Measurements from ENCODE around the gene UNK. TPM values are rescaled to one million over a fixed set of nuclear protein-coding genes. Genes with fewer than 3 reads are reported as not detected.

Gene UNK
- total and polyA plus RNA-seq, 9 of the 15 experiments (the other 6 are each of a cell fraction or from before 2014, with no cell fraction given) = 12.8 to 38.6 (median 24.8) TPM

DNA sequence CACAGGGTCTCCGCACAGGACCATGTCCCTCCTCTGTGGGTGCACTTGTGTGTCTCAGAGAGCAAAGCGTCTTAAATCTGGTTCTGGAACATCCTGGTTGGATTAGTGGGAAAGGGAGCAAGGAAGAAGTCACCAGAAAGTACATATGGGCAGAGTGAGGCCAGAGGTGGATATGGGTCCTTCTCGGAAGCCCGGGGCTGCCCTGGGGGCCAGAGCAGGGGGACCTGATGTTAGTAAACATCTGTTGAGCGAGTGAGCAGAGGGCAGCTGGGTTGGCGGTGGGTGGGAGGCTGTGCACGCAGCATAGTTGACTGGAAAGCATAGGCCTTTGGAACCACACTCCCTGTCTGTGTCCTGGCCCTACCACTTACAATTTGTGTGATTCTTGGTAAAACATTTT, 36.9 kb downstream of the UNK start:
- POLR2A ChIA-PET = interaction anchor here (0.8 to 8.0 kb wide), 10 partner anchors 8 to 71 kb away, joined by 3 to 121 read pairs (median 8); partner anchors contain the start of gene UNK
- FAIRE-seq = no peak
- H3K27ac ChIP-seq (ENCODE audit: extremely low read depth, low read depth, low read length) = no peak overlapping the region

More for the DNA sequence above, 36.9 kb downstream of the UNK start:
- Histone ChIP-seq H3K27me3 (ENCODE audit: control insufficient read depth in 2 of 2, insufficient read depth in 2 of 2, low read length in 2 of 2) (no peaks in the 10 kb centered on the region), H3K9me1 (ENCODE audit: control insufficient read depth, insufficient read depth, low read length) (peaks cover 3% of the 10 kb centered on the region), H3K9ac (ENCODE audit: insufficient read depth in 1 of 2, low read depth in 2 of 2, low read length in 2 of 2) (no peak overlapping the region), H2AFZ (ENCODE audit: low read depth, low read length) (no peak overlapping the region), H3K4me2 (ENCODE audit: insufficient read depth, low read length) (no peak overlapping the region), H3K36me3 (ENCODE audit: control insufficient read depth, insufficient read depth, low read length) (peaks cover 71% of the 10 kb centered on the region; the same call in 2 of the 3 replicates), H4K20me1 (replicated peaks; ENCODE audit: control insufficient read depth, insufficient read depth, low read length) (no peaks in the 10 kb centered on the region), H3K4me3 (no peak overlapping the region), H3K4me1 (replicated peaks in 1 of 2; ENCODE audit: control insufficient read depth in 2 of 2, insufficient read depth in 2 of 2, low read length in 2 of 2) (peaks cover 0 to 32% of the 10 kb centered on the region in 2 experiments; a peak in 1 of 5 replicates), H3K9me3 (replicated peaks; ENCODE audit: control insufficient read depth, insufficient read depth, low read depth, low read length) (no peaks in the 10 kb centered on the region), H3K79me2 (ENCODE audit: control insufficient read depth, insufficient read depth, low read length) (no peaks in the 10 kb centered on the region)
- DNase-seq (ENCODE audit: extremely low read depth in 1 of 4, low spot score in 3 of 4) (no peak), ATAC-seq (no peak)
- 89% methylated on average over 7 of the region's 7 CpGs for WGBS (ENCODE audit: insufficient coverage, low coverage, missing lambda C conversion rate)
- in situ Hi-C loops (cut with MboI) (no loop called here), intact Hi-C loops (cut with micrococcal nuclease) (no loop called here)
- CTCF ChIA-PET (ENCODE audit: low intra/inter-chr PET ratio) = no interaction called here
- no peak for TF ChIP-seq EZH2 (IDR thresholded peaks at IDR 0.05; ENCODE audit: borderline replicate concordance, low read depth, low read length)
- no peak for TF ChIP-seq PTRF (tag; IDR thresholded peaks at IDR 0.05)
- TF ChIP-seq POLR2AphosphoS2 (IDR thresholded peaks at IDR 0.05; ENCODE audit: low read length) = 0 out of 2 replicates have a peak, but pooled peaks have one; percentile 12
- TF ChIP-seq NKRF (IDR thresholded peaks at IDR 0.05; ENCODE audit: borderline replicate concordance) = no peak
- TF ChIP-seq, protein P1, sequence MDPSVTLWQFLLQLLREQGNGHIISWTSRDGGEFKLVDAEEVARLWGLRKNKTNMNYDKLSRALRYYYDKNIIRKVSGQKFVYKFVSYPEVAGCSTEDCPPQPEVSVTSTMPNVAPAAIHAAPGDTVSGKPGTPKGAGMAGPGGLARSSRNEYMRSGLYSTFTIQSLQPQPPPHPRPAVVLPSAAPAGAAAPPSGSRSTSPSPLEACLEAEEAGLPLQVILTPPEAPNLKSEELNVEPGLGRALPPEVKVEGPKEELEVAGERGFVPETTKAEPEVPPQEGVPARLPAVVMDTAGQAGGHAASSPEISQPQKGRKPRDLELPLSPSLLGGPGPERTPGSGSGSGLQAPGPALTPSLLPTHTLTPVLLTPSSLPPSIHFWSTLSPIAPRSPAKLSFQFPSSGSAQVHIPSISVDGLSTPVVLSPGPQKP (CRISPR knock-in tag; IDR thresholded peaks at IDR 0.05) = no peak
- BruUV-seq (replicated peaks) = no TSS peak
